Activated CD4-positive, CD25-positive, alpha-beta regulatory T cell treated with anti-CD3 and anti-CD28 coated beads, Interleukin-2, amount 50 U/mL, for 72 hours (primary cell): ENCODE data around the gene TIFAB.

Experiments
- DNase-seq: peaks from one replicate; pipeline ENCODE4 v3.0.0; 2021

Gene TIFAB

GRCh38 chr5:135440916-135441315 lies 11.2 kb downstream of the TIFAB start:
- no peak for DNase-seq

- no peak for DNase-seq
These were observed 12.6 kb downstream of the TIFAB start for GRCh38 chr5:135439231-135440205.

GRCh38 chr5:135438636-135439221 lies 13.4 kb downstream of the TIFAB start:
- no peak for DNase-seq

- DNase-seq = no peak
These were observed 14.2 kb downstream of the TIFAB start for GRCh38 chr5:135437796-135438560.

GRCh38 chr5:135437422-135437795 lies 14.7 kb downstream of the TIFAB start:
- no peak for DNase-seq

- DNase-seq = no peak
These were observed 15.2 kb downstream of the TIFAB start for GRCh38 chr5:135436951-135437418.

- DNase-seq = no peak
These were observed 16.5 kb downstream of the TIFAB start for GRCh38 chr5:135435467-135436330.

GRCh38 chr5:135434591-135435466 lies 17.3 kb downstream of the TIFAB start:
- no peak for DNase-seq

GRCh38 chr5:135433681-135434426 lies 18.3 kb downstream of the TIFAB start:
- DNase-seq = no peak

GRCh38 chr5:135432113-135432512 lies 20.0 kb downstream of the TIFAB start:
- no peak for DNase-seq

- DNase-seq = no peak
These were observed 22.1 kb downstream of the TIFAB start for GRCh38 chr5:135430135-135430437.

- no peak for DNase-seq
These were observed 22.6 kb downstream of the TIFAB start for GRCh38 chr5:135429301-135430134.

GRCh38 chr5:135428586-135428985 lies 23.6 kb downstream of the TIFAB start:
- no peak for DNase-seq

- no peak for DNase-seq
These were observed 25.8 kb downstream of the TIFAB start for GRCh38 chr5:135426102-135427082.

GRCh38 chr5:135425641-135426040 lies 26.5 kb downstream of the TIFAB start:
- no peak for DNase-seq

GRCh38 chr5:135423846-135424168 lies 28.3 kb downstream of the TIFAB start:
- no peak for DNase-seq

GRCh38 chr5:135423146-135423845 lies 28.9 kb downstream of the TIFAB start:
- DNase-seq = no peak

GRCh38 chr5:135422419-135422818 lies 29.7 kb downstream of the TIFAB start:
- DNase-seq = no peak
